Stomach (tissue), 9 donors: ENCODE measurements around the gene FARS2. TPM values are rescaled to one million over a fixed set of nuclear protein-coding genes. Genes with fewer than 3 reads are reported as not detected.

Experiments
- DNase-seq, 2 donors: peaks; one replicate each; pipeline versions ENCODE4 v3.0.0 to v3.0.0-alpha.2; 2013 to 2019
- H3K27ac ChIP-seq, 5 donors: fragments of 200-600 bp in 4 of 5; sonication (generic) in 4 of 5; one replicate each; pipeline ENCODE4 v1.5.1; 2013 to 2019; ENCODE audit warnings: mild to moderate bottlenecking in 1 of 5, moderate library complexity in 1 of 5
- H3K27me3 ChIP-seq, 3 donors: fragments of 200-600 bp; sonication (generic); one replicate each; pipeline ENCODE4 v1.5.1; 2017 to 2019; ENCODE audit warnings: mixed run types in 1 of 3
- H3K36me3 ChIP-seq, 4 donors: fragments of 200-600 bp; sonication (generic); 1 replicate in 3 of 4; 2 replicates in 1 of 4; pipeline ENCODE4 v1.5.1; 2016 to 2019
- H3K4me1 ChIP-seq, 4 donors: fragments of 200-600 bp; sonication (generic); one replicate each; pipeline ENCODE4 v1.5.1; 2016 to 2019
- H3K4me3 ChIP-seq, 4 donors: fragments of 200-600 bp; sonication (generic) in 3 of 4; one replicate each; pipeline ENCODE4 v1.5.1; 2016 to 2019; ENCODE audit warnings: mild to moderate bottlenecking in 1 of 4
- H3K9me3 ChIP-seq, 4 donors: fragments of 200-600 bp; sonication (generic); one replicate each; pipeline ENCODE4 v1.5.1; 2016 to 2019
- EP300 ChIP-seq: sonication (generic); formaldehyde crosslinking; IDR thresholded peaks from one replicate; pipeline ENCODE4 v1.6.1; 2017; ENCODE audit warnings: antibody characterized with exemption
- POLR2A ChIP-seq, 4 donors: fragments of 450-650 bp; IDR thresholded peaks; one replicate each; pipeline ENCODE4 v1.6.1; 2016; ENCODE audit warnings: antibody characterized with exemption in 4 of 4, control low read depth in 2 of 4, mild to moderate bottlenecking in 1 of 4, moderate library complexity in 1 of 4
- POLR2AphosphoS5 ChIP-seq, 3 donors: sonication (generic); formaldehyde crosslinking; IDR thresholded peaks; one replicate each; pipeline ENCODE4 v1.6.1; 2016; ENCODE audit warnings: antibody characterized with exemption in 3 of 3
- WGBS, 5 donors: extraction: QIAGEN DNeasy Blood & Tissue Kit in 3 of 5; methylation state at CpG; one replicate each; pipeline versions ENCODE4 v1.1.5 to v1.1.7; 2013 to 2018; 5-methylcytosine and 5-hydroxymethylcytosine counted together
- intact Hi-C: fragments of 100-400 bp; cut with DNase I; formaldehyde crosslinking; loops from one replicate; pipeline ENCODE4 v1.15.1; 2023; ENCODE audit warnings: low total_unique reads
- polyA plus RNA-seq, 3 donors: library from polyadenylated mRNA; stranded (reverse); fragments of 200-250 nt; gene quantifications; one replicate each; pipeline ENCODE4 v1.2.3, GENCODE V29; 2013
- total RNA-seq, 5 donors: library from RNA; depleted of rRNA; stranded (reverse); fragments of >200 nt; gene quantifications; one replicate each; pipeline versions ENCODE4 v1.1.0 to v1.2.3, GENCODE V29; 2014 to 2016
- TF ChIP-seq, protein P1 (sequence below), 7 experiments: fragments of 450-650 bp in 4 of 7; fragments of 200-600 bp in 3 of 7; sonication (generic) in 3 of 7; IDR thresholded peaks; one replicate each; pipeline ENCODE4 v1.5.1; 2016 to 2019; ENCODE audit warnings: antibody characterized with exemption in 7 of 7, control low read depth in 2 of 7, mild to moderate bottlenecking in 1 of 7
- donor health status: healthy with polysubstance abuse.
- donor health status: Bipolar disorder and iron deficiency.
- donor health status: healthy.

Gene FARS2
- total and polyA plus RNA-seq, 8 donors = 3.8 to 47.8 (median 15.9) TPM

DNA sequence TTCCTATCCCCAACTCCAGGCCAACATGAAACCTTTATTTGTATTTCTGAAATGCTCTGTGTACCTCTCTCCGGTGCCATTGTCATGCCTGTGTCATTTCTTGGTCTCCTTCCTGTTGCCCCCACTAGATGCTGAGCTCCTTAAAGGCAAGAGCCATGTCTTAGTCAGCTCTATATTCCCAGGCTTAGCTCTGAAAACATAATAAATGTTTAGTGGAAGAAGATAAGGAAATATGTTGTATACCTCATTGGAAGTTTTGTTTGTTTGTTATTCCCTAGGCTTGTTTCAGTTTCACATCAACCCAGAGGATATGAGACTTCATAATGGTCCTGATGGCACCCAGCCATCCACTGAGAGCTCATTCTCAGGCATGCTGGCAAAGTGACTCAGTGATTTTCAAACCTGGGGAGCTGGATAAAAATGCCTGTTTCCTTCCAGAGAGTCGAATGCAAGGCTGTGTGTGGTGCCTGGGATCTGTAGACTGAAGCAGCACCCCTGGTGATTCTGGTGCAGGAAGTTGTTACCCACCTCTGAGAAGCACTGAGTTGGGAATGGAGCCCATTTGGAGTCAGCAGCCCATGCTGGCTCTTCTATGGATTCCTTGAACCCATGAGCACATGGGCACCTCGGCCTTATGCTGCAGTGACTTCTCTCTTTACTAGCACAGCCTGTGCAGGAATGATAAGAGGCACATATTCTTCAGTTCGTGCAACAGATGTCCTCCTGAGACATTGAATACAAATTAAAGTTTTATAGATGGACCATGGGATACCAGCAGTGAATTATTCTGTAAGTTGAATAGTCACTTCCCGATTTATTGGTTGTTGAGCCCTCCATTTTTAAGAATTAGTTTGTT, 205.2 kb downstream of the FARS2 start:
- 78 to 88% (median 85%) methylated on average over 4 to 5 of the region's 5 CpGs for WGBS, 5 donors
- Histone ChIP-seq H3K9me3 (no peaks in the 10 kb centered on the region), H3K4me1 (peaks cover 0 to 8% (median 4%) of the 10 kb centered on the region in 4 donors), H3K27ac (no peak overlapping the region), H3K4me3 (no peak overlapping the region), H3K36me3 (peaks cover 0 to 6% (median 0%) of the 10 kb centered on the region in 4 donors), H3K27me3 (no peaks in the 10 kb centered on the region)
- no peak for DNase-seq
- intact Hi-C loops = no loop called here
- TF ChIP-seq POLR2A (IDR thresholded peaks at IDR 0.05) = no peak
- no peak for TF ChIP-seq EP300
- TF ChIP-seq, protein P1, sequence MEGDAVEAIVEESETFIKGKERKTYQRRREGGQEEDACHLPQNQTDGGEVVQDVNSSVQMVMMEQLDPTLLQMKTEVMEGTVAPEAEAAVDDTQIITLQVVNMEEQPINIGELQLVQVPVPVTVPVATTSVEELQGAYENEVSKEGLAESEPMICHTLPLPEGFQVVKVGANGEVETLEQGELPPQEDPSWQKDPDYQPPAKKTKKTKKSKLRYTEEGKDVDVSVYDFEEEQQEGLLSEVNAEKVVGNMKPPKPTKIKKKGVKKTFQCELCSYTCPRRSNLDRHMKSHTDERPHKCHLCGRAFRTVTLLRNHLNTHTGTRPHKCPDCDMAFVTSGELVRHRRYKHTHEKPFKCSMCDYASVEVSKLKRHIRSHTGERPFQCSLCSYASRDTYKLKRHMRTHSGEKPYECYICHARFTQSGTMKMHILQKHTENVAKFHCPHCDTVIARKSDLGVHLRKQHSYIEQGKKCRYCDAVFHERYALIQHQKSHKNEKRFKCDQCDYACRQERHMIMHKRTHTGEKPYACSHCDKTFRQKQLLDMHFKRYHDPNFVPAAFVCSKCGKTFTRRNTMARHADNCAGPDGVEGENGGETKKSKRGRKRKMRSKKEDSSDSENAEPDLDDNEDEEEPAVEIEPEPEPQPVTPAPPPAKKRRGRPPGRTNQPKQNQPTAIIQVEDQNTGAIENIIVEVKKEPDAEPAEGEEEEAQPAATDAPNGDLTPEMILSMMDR (IDR thresholded peaks at IDR 0.05) = no peak
- TF ChIP-seq POLR2AphosphoS5 (IDR thresholded peaks at IDR 0.05) = no peak

DNA sequence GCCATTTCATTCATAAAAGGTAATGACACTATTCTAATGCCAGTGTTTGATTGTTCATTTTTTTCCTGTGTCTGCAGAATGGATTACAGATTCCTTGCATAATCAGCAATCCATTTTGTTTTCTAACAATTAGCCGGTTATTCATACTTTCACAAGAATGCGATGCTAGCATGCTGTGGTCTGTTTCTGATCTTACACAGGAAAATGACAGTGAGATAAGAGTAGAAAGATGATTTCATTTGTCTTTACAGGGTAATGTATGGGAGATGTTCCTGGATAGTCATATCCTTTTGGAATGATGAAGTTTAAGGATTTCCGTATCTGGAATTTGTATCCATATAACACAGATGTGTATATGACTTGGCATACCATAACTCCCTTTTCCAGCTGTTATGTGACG, 207.3 kb downstream of the FARS2 start:
- intact Hi-C loops = no loop called here
- no peaks in the 10 kb centered on the region for H3K27me3 ChIP-seq
- peaks cover 0 to 6% (median 0%) of the 10 kb centered on the region in 4 donors for H3K36me3 ChIP-seq
- H3K4me1 ChIP-seq = peaks cover 0 to 9% (median 4%) of the 10 kb centered on the region in 4 donors
- 90 to 96% (median 94%) methylated on average over 4 of the region's 4 CpGs for WGBS, 5 donors
- TF ChIP-seq POLR2A (IDR thresholded peaks at IDR 0.05) (no peak), EP300 (no peak), POLR2AphosphoS5 (IDR thresholded peaks at IDR 0.05) (no peak)
- TF ChIP-seq, protein P1 (IDR thresholded peaks at IDR 0.05) = no peak
- H3K4me3 ChIP-seq = no peak overlapping the region
- DNase-seq = no peak
- no peak overlapping the region for H3K27ac ChIP-seq
- H3K9me3 ChIP-seq = no peaks in the 10 kb centered on the region

GRCh38 chr6:5469101-5469846, 208.0 kb downstream of the FARS2 start:
- peaks cover 0 to 9% (median 4%) of the 10 kb centered on the region in 4 donors for H3K4me1 ChIP-seq
- no peak for DNase-seq
- TF ChIP-seq POLR2A (IDR thresholded peaks at IDR 0.05) (no peak), POLR2AphosphoS5 (IDR thresholded peaks at IDR 0.05) (no peak), EP300 (no peak)
- TF ChIP-seq, protein P1 (IDR thresholded peaks at IDR 0.05) = no peak
- H3K36me3 ChIP-seq = peaks cover 0 to 6% (median 0%) of the 10 kb centered on the region in 4 donors
- no peaks in the 10 kb centered on the region for H3K9me3 ChIP-seq
- no peaks in the 10 kb centered on the region for H3K27me3 ChIP-seq
- WGBS, 5 donors = 86 to 90% (median 87%) methylated on average over 14 of the region's 14 CpGs
- no peak overlapping the region for H3K4me3 ChIP-seq
- intact Hi-C loops = no loop called here
- H3K27ac ChIP-seq = no peak overlapping the region

DNA sequence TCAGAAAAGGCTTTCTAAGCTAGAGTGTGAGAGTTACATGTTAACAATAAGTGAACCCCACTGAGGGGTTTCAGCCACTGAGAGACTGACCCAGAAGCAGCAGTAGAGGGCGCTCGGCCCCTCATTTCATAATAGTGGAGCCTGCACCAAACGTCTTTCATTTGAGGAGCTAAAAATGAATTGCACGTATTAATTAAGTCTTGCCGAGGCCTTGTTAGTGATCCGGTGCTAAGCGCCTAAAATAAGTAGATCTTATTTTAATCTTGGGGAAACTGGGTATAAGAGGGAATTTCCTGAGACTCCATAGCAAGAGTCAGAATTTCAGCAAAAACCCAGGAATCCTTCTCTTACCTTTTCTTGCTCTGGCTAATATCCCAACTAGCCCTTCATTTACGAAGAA, 209.7 kb downstream of the FARS2 start:
- H3K27ac ChIP-seq = no peak overlapping the region
- WGBS, 5 donors = 17 to 23% (median 20%) methylated on average over 8 of the region's 8 CpGs
- H3K9me3 ChIP-seq = no peaks in the 10 kb centered on the region
- H3K36me3 ChIP-seq = peaks cover 0 to 6% (median 0%) of the 10 kb centered on the region in 4 donors
- no peak for TF ChIP-seq EP300
- TF ChIP-seq, protein P1 (IDR thresholded peaks at IDR 0.05) = peak in 5 of 7 experiments; percentile 46 to 72 (median 48)
- intact Hi-C loops = no loop called here
- H3K27me3 ChIP-seq = no peaks in the 10 kb centered on the region
- no peak overlapping the region for H3K4me3 ChIP-seq
- peaks cover 0 to 9% (median 4%) of the 10 kb centered on the region in 4 donors for H3K4me1 ChIP-seq
- peak; percentile 64 to 84 for DNase-seq
